Mesothelial cell of epicardium (in vitro differentiated cells): ENCODE data around the gene RDM1. TPM values are rescaled to one million over a fixed set of nuclear protein-coding genes. Genes with fewer than 3 reads are reported as not detected.
A peak's percentile ranks its signal among the peaks of the same experiment; 100 is the strongest.

Experiments used
- DNase-seq, 2 experiments: peaks; one replicate each; pipeline ENCODE4 v3.0.0; 2021; ENCODE audit warnings: low spot score in 2 of 2; ENCODE audit not compliant: unreplicated experiment in 2 of 2
- H3K27ac Mint-ChIP-seq: 2 replicates; pipeline ENCODE4 v1.8.0; 2021; ENCODE audit warnings: mixed read lengths
- H3K27me3 Mint-ChIP-seq: 2 replicates; pipeline ENCODE4 v1.8.0; 2021; ENCODE audit warnings: low read depth, mixed read lengths
- H3K36me3 Mint-ChIP-seq: 2 replicates; pipeline ENCODE4 v1.8.0; 2021; ENCODE audit warnings: mixed read lengths
- H3K4me1 Mint-ChIP-seq: 2 replicates; pipeline ENCODE4 v1.8.0; 2021; ENCODE audit warnings: mixed read lengths
- H3K4me3 Mint-ChIP-seq: 2 replicates; pipeline ENCODE4 v1.8.0; 2021; ENCODE audit warnings: mild to moderate bottlenecking, moderate library complexity, mixed read lengths
- H3K9me3 Mint-ChIP-seq: 2 replicates; pipeline ENCODE4 v1.8.0; 2021; ENCODE audit warnings: mixed read lengths
- total RNA-seq: library from RNA; stranded (reverse); gene quantifications from 3 replicates; pipeline ENCODE4 v1.2.1, GENCODE V29; 2021
- TF ChIP-seq, protein P1 (sequence below): fragments of 200-600 bp; sonication (generic); IDR thresholded peaks from one replicate; pipeline ENCODE4 v1.5.0; 2021; ENCODE audit warnings: antibody characterized with exemption; ENCODE audit not compliant: unreplicated experiment

RDM1 gene
- total RNA-seq, 1 donor from 2014 or later = 3.4 TPM

GRCh38 chr17:35931794-35932425 lies 1.3 kb upstream of the RDM1 start:
- Mint-ChIP-seq H3K27me3 (no peaks in the 10 kb centered on the region), H3K27ac (peak overlapping the region; percentile 82), H3K36me3 (no peaks in the 10 kb centered on the region), H3K4me3 (no peak overlapping the region), H3K9me3 (no peaks in the 10 kb centered on the region), H3K4me1 (peaks cover 28% of the 10 kb centered on the region)
- TF ChIP-seq, protein P1, sequence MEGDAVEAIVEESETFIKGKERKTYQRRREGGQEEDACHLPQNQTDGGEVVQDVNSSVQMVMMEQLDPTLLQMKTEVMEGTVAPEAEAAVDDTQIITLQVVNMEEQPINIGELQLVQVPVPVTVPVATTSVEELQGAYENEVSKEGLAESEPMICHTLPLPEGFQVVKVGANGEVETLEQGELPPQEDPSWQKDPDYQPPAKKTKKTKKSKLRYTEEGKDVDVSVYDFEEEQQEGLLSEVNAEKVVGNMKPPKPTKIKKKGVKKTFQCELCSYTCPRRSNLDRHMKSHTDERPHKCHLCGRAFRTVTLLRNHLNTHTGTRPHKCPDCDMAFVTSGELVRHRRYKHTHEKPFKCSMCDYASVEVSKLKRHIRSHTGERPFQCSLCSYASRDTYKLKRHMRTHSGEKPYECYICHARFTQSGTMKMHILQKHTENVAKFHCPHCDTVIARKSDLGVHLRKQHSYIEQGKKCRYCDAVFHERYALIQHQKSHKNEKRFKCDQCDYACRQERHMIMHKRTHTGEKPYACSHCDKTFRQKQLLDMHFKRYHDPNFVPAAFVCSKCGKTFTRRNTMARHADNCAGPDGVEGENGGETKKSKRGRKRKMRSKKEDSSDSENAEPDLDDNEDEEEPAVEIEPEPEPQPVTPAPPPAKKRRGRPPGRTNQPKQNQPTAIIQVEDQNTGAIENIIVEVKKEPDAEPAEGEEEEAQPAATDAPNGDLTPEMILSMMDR = no peak
- DNase-seq = no peak

DNA sequence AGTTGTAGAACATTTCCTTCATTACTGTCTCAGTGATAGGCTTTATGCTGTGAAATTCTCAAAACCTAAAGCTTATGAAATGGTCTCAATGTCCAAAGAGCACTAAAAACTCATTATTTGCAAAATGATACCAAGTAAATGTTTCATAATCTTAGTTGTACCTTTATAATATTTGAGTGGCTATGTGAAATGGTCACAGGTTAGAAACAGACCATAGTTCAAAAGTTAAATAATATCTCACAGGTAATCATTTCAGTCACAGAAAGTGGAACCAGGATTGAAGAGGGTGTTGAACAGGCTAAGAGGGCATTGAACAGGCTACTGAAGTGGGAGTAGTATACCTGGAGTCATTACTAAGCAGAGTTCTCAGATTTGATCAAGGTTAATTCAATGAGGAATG lies 2.9 kb downstream of the RDM1 start:
- Mint-ChIP-seq H3K27ac (no peak overlapping the region), H3K36me3 (no peaks in the 10 kb centered on the region), H3K4me3 (no peak overlapping the region), H3K4me1 (peaks cover 28% of the 10 kb centered on the region), H3K9me3 (no peaks in the 10 kb centered on the region), H3K27me3 (no peaks in the 10 kb centered on the region)
- DNase-seq = no peak
- TF ChIP-seq, protein P1 = no peak

DNA sequence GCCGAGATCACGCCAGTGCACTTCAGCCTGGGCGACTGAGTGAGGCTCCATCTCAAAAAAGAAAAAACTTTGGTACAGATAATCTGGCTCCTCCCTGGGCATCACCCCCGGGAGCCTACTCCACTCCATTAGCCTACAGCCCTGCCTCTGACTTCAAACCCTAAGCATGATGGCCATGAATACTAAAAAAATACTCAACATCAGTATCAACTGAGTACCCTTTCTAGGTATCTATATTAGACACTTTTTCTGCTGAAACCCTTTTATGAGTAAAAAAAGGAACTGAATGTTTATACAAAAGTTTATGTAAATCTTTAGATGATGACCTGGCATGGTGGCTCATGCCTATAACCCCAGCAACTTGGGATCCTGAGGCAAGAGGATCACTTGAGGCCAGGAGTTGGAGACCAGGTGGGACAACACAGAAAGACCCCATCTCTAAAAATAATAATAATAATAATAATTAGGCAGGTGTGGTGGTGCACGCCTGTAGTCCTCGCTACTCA lies 6.9 kb downstream of the RDM1 start:
- Mint-ChIP-seq H3K27ac (no peak overlapping the region), H3K36me3 (no peaks in the 10 kb centered on the region), H3K4me3 (no peak overlapping the region), H3K4me1 (no peaks in the 10 kb centered on the region), H3K9me3 (no peaks in the 10 kb centered on the region), H3K27me3 (no peaks in the 10 kb centered on the region)
- TF ChIP-seq, protein P1 = no peak
- no peak for DNase-seq

DNA sequence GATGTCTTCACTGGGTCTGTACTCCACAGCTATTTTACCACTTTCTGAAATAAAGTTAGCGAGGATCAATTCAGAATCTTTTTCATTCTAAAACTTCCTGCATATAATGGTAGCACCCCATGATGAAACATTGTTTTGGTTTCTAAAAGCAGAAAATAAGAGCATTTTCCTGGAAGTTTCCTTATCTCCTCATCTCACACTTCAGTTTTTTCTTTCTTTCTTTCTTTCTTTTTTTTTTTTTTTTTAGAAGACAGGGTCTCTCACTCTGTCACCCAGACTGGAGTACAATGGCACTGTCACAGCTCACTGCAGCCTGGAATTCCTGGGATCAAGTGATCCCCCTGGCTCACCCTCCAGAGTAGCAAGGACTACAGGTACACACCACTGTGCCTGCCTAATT lies 10.3 kb downstream of the RDM1 start:
- H3K36me3 Mint-ChIP-seq = peaks cover 2% of the 10 kb centered on the region
- H3K4me3 Mint-ChIP-seq = no peak overlapping the region
- no peak overlapping the region for H3K27ac Mint-ChIP-seq
- no peaks in the 10 kb centered on the region for H3K4me1 Mint-ChIP-seq
- H3K9me3 Mint-ChIP-seq = peaks cover 5% of the 10 kb centered on the region
- TF ChIP-seq, protein P1 = no peak
- no peak for DNase-seq
- no peaks in the 10 kb centered on the region for H3K27me3 Mint-ChIP-seq

- Mint-ChIP-seq H3K4me3 (no peak overlapping the region), H3K4me1 (no peaks in the 10 kb centered on the region), H3K27me3 (no peaks in the 10 kb centered on the region), H3K27ac (no peak overlapping the region), H3K36me3 (peaks cover 2% of the 10 kb centered on the region), H3K9me3 (peaks cover 18% of the 10 kb centered on the region)
- TF ChIP-seq, protein P1 = no peak
- no peak for DNase-seq
These were observed 11.9 kb downstream of the RDM1 start for GRCh38 chr17:35918665-35919064.
